ENCODE measurements around the gene ARL3.
A peak's percentile ranks its signal among the peaks of the same experiment; 100 is the strongest.

Gene ARL3

GRCh38 chr10:102650655-102651454, 63.3 kb downstream of the ARL3 start:
- DNase-seq (ENCODE audit: low read depth): no peak

GRCh38 chr10:102649797-102650654, 64.2 kb downstream of the ARL3 start:
- DNase-seq (ENCODE audit: low read depth): no peak

- no peak for DNase-seq (ENCODE audit: low read depth)
Measured at GRCh38 chr10:102648889-102649796, 65.1 kb downstream of the ARL3 start.

GRCh38 chr10:102648269-102648888, 65.8 kb downstream of the ARL3 start:
- no peak for DNase-seq (ENCODE audit: low read depth)

GRCh38 chr10:102647443-102648268, 66.5 kb downstream of the ARL3 start:
- DNase-seq (ENCODE audit: low read depth): no peak

- no peak for DNase-seq (ENCODE audit: low read depth)
Measured at GRCh38 chr10:102646610-102647442, 67.4 kb downstream of the ARL3 start.

GRCh38 chr10:102645741-102646609, 68.2 kb downstream of the ARL3 start:
- DNase-seq (ENCODE audit: low read depth): peak; percentile 80

GRCh38 chr10:102645388-102645740, 68.8 kb downstream of the ARL3 start:
- DNase-seq (ENCODE audit: low read depth): no peak

GRCh38 chr10:102644646-102645387, 69.4 kb downstream of the ARL3 start:
- DNase-seq (ENCODE audit: low read depth): no peak

- DNase-seq (ENCODE audit: low read depth): no peak
Measured at GRCh38 chr10:102644066-102644645, 70.0 kb downstream of the ARL3 start, which contains the start of gene TRIM8. TRIM8 (plus strand) TSS chr10:102644479; CDS start chr10:102644618, 139 bp downstream.

- DNase-seq (ENCODE audit: low read depth): no peak
Measured at GRCh38 chr10:102643336-102644065, 70.7 kb downstream of the ARL3 start.

- DNase-seq (ENCODE audit: low read depth): no peak
Measured at GRCh38 chr10:102642736-102643335, 71.4 kb downstream of the ARL3 start.

GRCh38 chr10:102641880-102642735, 72.1 kb downstream of the ARL3 start:
- DNase-seq (ENCODE audit: low read depth): peak; percentile 87

GRCh38 chr10:102641402-102641801, 72.8 kb downstream of the ARL3 start:
- DNase-seq (ENCODE audit: low read depth): no peak

- DNase-seq (ENCODE audit: low read depth): no peak
Measured at GRCh38 chr10:102639537-102639936, 74.7 kb downstream of the ARL3 start.

- DNase-seq (ENCODE audit: low read depth): no peak
Measured at GRCh38 chr10:102635377-102635776, 78.8 kb downstream of the ARL3 start.
